ENCODE measurements around the gene GRAMD1A.

Gene GRAMD1A

GRCh38 chr19:35066691-35067563, 66.8 kb downstream of the GRAMD1A start:
- no peak overlapping the region for H3K4me3 ChIP-seq (ENCODE audit: low read depth, low read length)
- peak; percentile 81 for DNase-seq (ENCODE audit: low read depth)
- TF ChIP-seq MAX (IDR thresholded peaks at IDR 0.05; ENCODE audit: low read depth, low read length) = peak; percentile 76
- TF ChIP-seq CTCF (IDR thresholded peaks at IDR 0.05; ENCODE audit: low read depth, low read length) = peak; percentile 76
- 0 out of 2 replicates have a peak, but pooled peaks have one; percentile 33 for TF ChIP-seq MYC (IDR thresholded peaks at IDR 0.05; ENCODE audit: low read depth, low read length)
- TF ChIP-seq POLR2A (IDR thresholded peaks at IDR 0.05; ENCODE audit: extremely low read depth, insufficient read length) = no peak

- no peak for TF ChIP-seq MAX (IDR thresholded peaks at IDR 0.05; ENCODE audit: low read depth, low read length)
- TF ChIP-seq POLR2A (IDR thresholded peaks at IDR 0.05; ENCODE audit: extremely low read depth, insufficient read length) = no peak
- TF ChIP-seq CTCF (IDR thresholded peaks at IDR 0.05; ENCODE audit: low read depth, low read length) = no peak
- no peak for TF ChIP-seq MYC (IDR thresholded peaks at IDR 0.05; ENCODE audit: low read depth, low read length)
- DNase-seq (ENCODE audit: low read depth) = no peak
- no peak overlapping the region for H3K4me3 ChIP-seq (ENCODE audit: low read depth, low read length)
These were observed 69.0 kb downstream of the GRAMD1A start for GRCh38 chr19:35068941-35069634.

- TF ChIP-seq CTCF (IDR thresholded peaks at IDR 0.05; ENCODE audit: low read depth, low read length) = no peak
- no peak for TF ChIP-seq MAX (IDR thresholded peaks at IDR 0.05; ENCODE audit: low read depth, low read length)
- TF ChIP-seq POLR2A (IDR thresholded peaks at IDR 0.05; ENCODE audit: extremely low read depth, insufficient read length) = no peak
- no peak for TF ChIP-seq MYC (IDR thresholded peaks at IDR 0.05; ENCODE audit: low read depth, low read length)
- H3K4me3 ChIP-seq (ENCODE audit: low read depth, low read length) = no peak overlapping the region
- no peak for DNase-seq (ENCODE audit: low read depth)
These were observed 69.6 kb downstream of the GRAMD1A start for GRCh38 chr19:35069696-35070095.

GRCh38 chr19:35070471-35070870, 70.3 kb downstream of the GRAMD1A start:
- no peak for TF ChIP-seq MAX (IDR thresholded peaks at IDR 0.05; ENCODE audit: low read depth, low read length)
- TF ChIP-seq POLR2A (IDR thresholded peaks at IDR 0.05; ENCODE audit: extremely low read depth, insufficient read length) = no peak
- TF ChIP-seq CTCF (IDR thresholded peaks at IDR 0.05; ENCODE audit: low read depth, low read length) = no peak
- TF ChIP-seq MYC (IDR thresholded peaks at IDR 0.05; ENCODE audit: low read depth, low read length) = no peak
- DNase-seq (ENCODE audit: low read depth) = no peak
- H3K4me3 ChIP-seq (ENCODE audit: low read depth, low read length) = no peak overlapping the region

GRCh38 chr19:35073516-35073915, 73.4 kb downstream of the GRAMD1A start:
- no peak for TF ChIP-seq MAX (IDR thresholded peaks at IDR 0.05; ENCODE audit: low read depth, low read length)
- no peak for TF ChIP-seq CTCF (IDR thresholded peaks at IDR 0.05; ENCODE audit: low read depth, low read length)
- no peak for TF ChIP-seq POLR2A (IDR thresholded peaks at IDR 0.05; ENCODE audit: extremely low read depth, insufficient read length)
- DNase-seq (ENCODE audit: low read depth) = no peak
- H3K4me3 ChIP-seq (ENCODE audit: low read depth, low read length) = no peak overlapping the region

Measured in NB4 (cell line).